HG02798 (cell line): ENCODE data around the gene EFCC1.
"Not testable (repeated sequence)": the region's sequence is repeated elsewhere in the genome, so short reads cannot be mapped to it uniquely, and the experiment has no call there.

Experiments
- ATAC-seq: cut with Tn5 transposase; IDR thresholded peaks from one replicate; pipeline ENCODE4 v1.9.1; 2021; ENCODE audit warnings: mild to moderate bottlenecking; ENCODE audit not compliant: unreplicated experiment, poor library complexity

Gene EFCC1

GRCh38 chr3:129067719-129068118 is 66.6 kb downstream of the EFCC1 start:
- not testable (repeated sequence) for ATAC-seq

DNA sequence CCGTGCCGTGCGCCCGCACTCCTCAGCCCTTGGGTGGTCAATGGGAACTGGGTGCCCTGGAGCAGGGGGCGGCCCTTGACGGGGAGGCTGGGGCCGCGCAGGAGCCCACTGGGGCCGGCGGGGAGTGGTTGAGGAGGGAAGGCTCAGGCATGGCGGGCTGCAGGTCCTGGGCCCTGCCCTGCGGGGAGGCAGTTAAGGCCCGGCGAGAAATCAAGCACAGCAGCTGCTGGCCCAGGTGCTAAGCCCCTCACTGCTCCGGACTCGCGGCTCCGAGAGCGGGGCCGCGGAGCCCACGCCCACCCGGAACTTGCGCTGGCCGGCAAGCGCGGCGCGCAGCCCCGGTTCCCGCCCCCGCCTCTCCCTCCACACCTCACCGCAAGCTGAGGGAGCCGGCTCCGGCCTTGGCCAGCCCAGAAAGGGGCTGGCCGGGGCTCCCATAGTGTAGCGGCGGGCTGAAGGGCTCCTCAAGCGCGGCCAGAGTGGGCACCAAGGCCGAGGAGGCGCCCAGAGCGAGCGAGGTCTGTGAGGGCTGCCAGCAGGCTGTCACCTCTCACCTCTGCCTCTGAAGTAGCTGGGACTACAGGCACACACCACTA is 67.3 kb downstream of the EFCC1 start:
- ATAC-seq = no peak

DNA sequence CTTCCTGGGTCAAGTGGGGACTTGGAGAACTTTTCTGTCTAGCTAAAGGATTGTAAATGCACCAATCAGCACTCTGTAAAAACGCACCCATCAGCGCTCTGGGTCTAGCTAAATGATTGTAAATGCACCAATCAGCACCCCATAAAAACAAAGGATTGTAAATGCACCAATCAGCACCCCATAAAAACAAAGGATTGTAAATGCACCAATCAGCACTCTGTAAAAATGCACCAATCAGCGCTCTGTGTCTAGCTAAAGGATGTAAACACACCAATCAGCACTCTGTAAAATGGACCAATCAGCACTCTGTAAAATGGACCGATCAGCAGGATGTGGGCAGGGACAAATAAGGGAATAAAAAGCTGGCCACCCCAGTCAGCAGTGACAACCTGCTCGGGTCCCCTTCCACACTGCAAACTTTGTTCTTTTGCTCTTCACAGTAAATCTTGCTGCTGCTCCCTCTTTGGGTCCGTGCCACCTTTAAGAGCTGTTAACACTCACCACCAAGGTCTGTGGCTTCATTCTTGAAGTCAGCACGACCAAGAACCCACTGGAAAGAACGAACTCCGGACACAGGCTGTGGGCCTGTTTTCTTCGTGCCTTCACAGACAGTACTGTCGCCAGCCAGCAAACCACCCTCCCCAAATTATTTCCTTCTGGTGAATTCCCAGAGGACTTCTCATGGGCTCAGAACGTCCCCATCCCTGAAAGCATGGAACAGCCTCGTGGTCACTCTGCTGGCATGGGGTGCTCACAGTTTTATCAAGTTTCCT is 68.4 kb downstream of the EFCC1 start:
- not testable (repeated sequence) for ATAC-seq

DNA sequence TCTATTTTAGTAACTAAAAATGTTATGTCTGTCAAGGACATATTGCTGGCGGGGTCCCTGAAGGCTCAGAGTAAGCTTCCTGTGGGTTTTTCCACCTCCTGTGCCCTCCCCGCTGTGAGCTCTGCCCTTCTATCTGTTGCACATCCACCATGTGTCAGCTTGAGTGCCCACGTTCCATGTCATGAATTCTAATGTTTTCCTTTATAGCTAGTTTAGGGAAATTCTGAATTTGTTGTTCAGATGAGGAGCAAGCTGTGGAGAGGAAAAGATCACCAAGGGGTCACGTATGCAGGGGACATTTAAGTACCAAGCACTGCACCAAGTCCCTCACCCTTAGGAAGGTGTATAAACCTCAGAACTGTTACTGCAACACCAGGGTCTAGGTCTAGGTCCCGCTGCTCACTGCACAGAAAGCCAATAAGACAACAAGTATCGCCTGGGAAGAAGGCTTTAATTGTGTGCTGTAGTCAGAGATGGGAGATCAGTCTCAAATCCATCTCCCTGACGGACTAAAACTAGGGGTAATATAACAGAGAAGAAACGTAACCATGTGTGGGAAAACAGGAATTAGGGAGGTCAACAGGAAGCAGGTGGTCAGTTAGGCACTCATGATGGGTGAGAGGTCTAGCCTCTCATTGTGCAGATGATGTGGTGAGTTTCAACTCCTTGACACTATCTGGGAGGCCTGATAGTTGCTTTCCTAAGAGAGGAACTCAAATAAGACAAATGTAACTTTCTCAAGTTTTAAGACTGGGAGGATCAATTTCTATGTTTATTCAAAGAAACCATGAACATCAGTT is 69.2 kb downstream of the EFCC1 start:
- no peak for ATAC-seq

DNA sequence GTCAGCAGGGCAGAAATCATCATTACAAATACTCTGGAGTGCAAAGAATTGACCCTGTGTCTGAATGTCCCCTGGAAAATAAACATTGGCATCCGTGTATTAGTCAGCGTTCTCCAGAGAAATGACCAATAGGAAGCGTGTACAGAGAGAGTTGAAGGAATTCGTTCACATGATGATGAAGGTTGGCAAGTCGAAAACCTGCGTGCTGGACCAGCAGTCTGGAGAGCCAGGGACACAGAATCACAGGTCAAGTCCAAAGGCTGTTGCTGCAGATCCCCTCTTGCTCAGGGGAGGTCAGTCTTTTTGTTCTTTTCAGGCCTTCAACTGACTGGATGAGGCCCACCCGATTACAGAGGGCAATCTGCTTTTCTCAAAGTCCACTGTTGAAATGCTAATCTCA is 76.1 kb downstream of the EFCC1 start:
- ATAC-seq = no peak

DNA sequence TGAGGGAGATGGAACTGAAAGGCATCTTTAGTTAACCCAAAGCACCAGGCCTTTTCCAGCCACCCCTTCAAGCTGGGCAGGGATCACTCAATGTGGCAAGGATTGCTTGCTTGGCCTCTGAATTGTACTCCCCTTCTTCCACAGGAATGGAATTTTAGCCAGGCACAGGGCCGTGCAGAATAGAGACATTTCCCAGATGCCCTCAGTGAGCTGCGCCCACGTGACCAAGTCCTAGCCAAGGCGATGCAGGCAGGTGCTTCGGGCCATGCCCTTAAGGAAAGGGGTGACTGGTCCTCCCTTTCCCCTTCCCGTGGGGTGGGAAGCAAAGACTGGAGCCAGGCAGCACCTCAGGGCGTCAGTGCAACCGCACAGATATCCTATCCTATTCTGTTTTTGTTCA is 77.4 kb downstream of the EFCC1 start:
- no peak for ATAC-seq

GRCh38 chr3:129081503-129081902 is 80.4 kb downstream of the EFCC1 start:
- ATAC-seq = no peak

DNA sequence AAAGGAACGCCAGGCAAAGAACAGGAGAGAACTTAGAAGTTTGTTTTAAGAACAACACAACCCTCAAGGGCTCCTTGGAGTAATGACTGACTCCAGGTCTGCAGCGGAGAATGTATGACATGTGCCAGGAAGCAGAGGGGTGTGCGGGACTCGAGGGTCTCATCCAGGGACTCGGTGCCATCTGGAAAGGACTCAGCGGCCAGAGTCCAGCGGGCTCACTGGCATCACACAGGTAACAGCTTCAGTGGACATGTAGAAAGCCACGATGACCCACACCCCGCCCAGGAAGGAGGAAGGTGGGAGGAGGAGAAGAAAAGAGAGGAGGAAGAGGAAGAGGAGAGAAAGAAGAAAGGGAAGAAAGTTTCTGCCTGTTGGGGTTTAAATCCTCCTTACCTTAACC is 80.9 kb downstream of the EFCC1 start:
- no peak for ATAC-seq

DNA sequence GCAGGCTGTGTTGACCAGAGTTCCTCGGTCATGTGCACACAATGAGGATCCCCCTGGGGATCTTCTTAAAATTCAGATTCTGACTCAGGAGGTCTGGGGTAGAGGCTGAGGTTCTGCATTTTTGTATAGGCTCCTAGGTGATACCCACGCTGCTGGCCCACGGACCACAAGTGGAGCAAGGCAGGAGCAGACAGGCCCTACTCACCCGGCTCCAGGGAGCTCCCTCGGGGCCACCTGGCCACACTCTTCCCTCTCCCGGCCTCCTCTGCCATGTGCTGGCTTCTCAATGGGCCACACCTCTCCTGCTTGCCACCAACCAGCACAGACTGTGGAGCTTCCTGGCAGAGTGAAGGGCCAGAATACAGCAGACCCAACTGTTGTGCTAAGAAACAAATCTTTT is 83.4 kb downstream of the EFCC1 start:
- no peak for ATAC-seq

DNA sequence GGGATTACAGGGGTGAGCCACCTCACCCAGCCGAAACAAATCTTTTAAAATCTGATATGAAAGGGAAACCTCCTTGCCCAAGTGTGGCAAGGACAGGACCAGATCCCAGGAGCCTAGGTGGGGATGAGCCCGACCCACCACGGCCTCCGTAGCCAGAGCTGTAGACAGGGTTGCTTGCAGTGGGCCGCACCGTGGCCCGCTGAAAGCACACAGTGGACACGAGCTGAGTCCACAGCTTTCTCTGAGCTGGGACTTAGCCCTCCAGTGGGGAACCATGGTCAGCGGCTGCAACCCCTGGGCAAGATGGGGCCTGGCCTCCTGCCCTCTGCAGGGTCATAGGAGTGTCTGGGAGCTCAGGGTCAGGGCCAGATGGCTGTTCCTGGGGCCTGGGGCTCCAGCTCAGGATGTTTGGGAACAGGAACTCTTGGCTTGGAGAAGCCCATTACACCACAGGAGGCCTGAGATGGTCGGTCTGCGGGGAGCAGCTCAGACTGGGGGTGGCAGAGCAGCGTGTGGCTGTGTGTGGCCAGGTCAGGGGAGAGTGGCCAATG is 84.1 kb downstream of the EFCC1 start:
- ATAC-seq = no peak

GRCh38 chr3:129085818-129086217 is 84.7 kb downstream of the EFCC1 start:
- no peak for ATAC-seq

GRCh38 chr3:129087138-129087702 is 86.1 kb downstream of the EFCC1 start:
- no peak for ATAC-seq

- not testable (repeated sequence) for ATAC-seq
Observed at GRCh38 chr3:129087904-129088303, 86.8 kb downstream of the EFCC1 start.

- not testable (repeated sequence) for ATAC-seq
Observed at GRCh38 chr3:129088312-129088711, 87.2 kb downstream of the EFCC1 start.
